Glomerular visceral epithelial cell (primary cell): Measurements from ENCODE around the gene FHDC1.
"Not testable (repeated sequence)": the region's sequence is repeated elsewhere in the genome, so short reads cannot be mapped to it uniquely, and the experiment has no call there.

Source experiments
- DNase-seq: peaks from one replicate; pipeline ENCODE4 v3.0.0-alpha.2; 2016; ENCODE audit errors: extremely low spot score

Gene FHDC1, protein sequence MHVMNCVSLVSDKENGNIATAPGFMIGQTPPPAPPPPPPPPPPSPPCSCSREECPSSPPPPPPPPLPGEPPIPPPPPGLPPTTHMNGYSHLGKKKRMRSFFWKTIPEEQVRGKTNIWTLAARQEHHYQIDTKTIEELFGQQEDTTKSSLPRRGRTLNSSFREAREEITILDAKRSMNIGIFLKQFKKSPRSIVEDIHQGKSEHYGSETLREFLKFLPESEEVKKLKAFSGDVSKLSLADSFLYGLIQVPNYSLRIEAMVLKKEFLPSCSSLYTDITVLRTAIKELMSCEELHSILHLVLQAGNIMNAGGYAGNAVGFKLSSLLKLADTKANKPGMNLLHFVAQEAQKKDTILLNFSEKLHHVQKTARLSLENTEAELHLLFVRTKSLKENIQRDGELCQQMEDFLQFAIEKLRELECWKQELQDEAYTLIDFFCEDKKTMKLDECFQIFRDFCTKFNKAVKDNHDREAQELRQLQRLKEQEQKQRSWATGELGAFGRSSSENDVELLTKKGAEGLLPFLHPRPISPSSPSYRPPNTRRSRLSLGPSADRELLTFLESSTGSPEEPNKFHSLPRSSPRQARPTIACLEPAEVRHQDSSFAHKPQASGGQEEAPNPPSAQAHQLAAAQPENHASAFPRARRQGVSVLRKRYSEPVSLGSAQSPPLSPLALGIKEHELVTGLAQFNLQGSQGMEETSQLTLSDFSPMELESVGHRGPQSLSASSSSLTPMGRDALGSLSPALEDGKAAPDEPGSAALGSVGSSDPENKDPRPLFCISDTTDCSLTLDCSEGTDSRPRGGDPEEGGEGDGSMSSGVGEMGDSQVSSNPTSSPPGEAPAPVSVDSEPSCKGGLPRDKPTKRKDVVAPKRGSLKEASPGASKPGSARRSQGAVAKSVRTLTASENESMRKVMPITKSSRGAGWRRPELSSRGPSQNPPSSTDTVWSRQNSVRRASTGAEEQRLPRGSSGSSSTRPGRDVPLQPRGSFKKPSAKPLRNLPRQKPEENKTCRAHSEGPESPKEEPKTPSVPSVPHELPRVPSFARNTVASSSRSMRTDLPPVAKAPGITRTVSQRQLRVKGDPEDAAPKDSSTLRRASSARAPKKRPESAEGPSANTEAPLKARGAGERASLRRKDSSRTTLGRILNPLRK

DNA sequence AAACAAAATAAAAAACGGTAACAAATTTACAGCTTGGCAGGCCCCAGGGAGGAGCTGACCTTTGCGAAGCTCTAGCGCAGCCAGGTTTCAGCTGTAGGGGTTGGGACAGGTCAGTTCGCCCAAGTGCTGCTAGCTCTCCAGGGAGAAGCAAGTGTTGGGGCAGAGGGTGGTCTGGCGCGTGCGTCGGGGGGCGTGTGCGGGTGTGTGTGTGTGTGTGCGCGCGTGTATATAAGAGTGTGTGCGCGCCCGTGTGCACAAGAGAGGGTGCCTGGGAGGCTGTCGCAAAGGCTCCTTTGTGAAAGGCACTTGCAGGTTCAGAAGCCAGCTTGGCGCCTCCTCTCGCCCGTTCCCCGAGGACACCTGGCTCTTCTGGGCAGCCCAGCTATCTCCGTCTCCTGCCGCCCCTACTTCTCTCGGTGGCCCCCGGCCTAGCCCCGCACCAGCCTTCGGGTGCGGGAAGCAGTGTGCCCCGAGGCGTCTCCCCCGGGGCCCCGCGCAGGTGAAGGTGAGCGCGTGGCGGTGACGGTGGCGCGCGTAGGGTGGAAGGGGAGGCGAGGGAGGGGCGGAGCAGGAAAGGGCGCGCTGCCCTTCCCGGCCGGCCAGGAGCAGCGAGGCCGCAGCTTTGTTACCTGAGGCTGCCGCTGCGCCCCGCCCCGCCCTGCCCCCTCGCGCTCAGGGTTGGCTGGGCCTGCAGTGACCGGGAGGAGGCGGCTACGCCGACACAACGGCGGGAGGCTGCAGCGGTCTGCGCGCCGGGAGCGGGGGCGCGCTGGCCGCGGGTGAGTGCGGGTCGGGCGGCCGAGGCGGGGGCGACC, at the start of gene FHDC1:
Gene FHDC1 (plus strand): TSS at position 693 of the 815 bp plus-strand sequence. CDS start 6,735 bp downstream, outside the sequence.
- peak; percentile 75 for DNase-seq

DNA sequence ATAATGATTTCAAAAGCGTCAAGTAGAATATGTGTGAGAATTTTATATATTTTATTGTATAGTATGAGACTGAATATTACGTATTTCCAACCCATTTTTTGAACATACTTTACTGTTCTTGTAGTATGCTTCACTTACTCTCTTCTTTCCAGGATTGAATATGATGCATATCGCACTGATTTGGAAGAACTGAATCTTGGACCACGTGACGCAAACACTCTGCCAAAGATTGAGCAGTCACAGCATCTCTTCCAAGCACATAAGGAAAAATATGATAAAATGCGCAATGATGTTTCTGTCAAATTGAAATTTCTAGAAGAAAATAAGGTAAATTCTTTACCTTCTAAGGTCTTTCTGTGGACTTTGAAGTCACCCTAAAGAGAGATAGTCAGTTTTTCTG, 48.1 kb upstream of the FHDC1 start:
- DNase-seq: no peak

DNA sequence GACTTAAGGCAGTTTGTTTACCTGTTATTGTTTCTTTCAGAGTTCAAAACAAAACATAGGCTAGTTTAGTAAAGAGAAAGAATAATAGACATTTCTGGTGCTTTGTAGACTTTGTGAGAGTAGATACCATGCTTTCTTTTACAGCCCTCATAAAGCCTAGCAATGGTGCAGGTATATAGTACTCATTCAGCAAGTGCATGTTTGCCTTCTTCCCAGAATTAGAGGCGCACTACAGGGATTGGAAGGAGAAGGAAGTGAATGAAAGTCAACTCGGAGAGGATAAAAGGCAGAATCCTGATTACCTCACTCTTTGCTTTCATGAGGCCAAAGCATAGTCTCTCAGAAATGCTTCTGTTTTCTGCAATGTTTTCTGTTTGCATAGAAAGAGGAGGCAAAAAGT, 43.1 kb upstream of the FHDC1 start:
- DNase-seq: no peak

DNA sequence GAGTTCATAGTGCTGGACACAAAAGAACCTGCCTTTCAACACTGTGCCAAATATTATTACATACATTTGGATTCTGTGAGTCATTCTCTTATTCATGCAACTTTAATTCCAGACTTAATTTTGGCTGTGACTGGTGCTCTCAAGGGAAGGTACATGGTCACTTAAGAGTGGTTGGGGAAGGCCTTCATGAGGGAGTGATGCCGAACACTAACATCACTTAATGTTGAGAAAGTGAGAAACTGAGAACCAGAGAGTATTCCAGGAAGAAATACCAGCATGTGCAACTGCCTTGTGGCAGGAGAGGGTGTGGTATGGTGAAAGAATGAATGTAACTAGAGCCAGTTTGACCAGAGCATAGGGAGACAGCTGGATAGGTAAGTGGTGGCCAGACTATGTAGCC, 41.5 kb upstream of the FHDC1 start:
- DNase-seq: peak; percentile 2

DNA sequence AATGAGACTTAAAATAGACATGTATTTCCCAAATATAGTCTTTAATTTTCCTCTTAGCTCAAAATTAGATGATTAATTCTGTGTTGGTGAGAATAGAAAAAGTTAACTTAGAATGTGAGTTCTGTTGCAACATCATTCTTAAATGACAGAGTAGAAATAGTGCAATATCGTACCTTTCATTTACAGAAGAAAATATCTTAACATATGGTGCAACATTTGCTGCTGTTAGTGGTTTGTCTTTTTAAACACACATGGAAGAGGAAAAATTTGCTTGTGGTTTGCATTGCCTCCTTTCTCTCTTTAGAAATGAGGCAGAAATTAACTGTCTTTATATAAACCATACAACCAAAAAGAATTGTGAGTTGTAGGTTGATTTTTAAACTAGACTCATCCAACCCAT, 39.3 kb upstream of the FHDC1 start:
- no peak for DNase-seq

DNA sequence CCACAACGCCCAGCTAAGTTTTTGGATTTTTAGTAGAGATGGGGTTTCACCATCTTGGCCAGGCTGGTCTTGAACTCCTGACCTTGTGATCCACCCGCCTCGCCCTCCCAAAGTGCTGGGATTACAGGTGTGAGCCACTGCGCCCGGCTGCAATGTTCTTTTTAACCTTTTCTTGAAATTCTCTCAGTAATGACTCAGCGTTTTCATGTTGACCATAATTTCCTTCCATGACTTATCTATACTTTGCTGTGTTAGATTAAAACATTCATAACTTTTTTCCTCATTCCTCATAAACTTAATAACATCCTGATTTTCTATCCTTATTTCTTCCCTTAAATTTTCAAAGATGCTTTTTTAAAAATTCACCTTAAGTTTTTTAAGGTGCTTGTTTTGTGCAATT, 38.0 kb upstream of the FHDC1 start:
- not testable (repeated sequence) for DNase-seq

DNA sequence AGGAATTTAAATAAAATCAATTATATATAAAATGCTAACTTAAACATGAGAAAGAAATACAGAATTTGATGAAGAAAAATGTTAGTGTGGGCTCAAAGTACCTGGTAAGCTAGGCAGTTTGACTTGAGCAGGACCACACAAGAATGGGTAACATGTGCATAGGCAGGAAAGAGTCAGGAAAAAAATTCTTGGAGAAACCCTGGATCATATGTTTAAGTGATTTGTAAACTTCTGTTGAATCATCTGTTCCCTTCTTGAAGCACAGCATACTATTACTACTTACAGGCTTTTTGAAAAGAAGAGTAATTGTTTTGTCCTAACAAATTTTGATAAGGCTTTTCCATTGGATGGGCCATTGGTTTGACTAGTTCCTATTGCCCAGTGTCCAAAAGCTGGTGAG, 37.5 kb upstream of the FHDC1 start:
- DNase-seq: no peak

DNA sequence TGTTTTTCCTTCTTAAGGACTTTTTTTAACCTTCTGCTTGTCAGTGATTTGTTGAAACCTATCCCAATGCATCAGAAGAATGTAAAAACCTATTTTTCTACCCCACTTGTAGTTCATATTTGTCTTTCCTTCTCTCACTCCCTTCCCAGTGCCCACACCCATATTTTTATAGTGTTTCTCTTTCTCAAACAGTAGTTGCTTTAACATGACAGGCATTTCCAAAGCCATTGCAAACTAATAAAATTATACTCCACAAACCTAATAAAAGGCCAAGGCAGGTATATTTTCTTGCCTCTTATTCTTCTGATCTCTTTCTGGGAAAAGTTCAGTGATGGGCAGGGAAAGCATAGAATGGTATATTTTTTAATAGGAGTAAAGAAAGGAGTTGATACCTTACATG, 35.7 kb upstream of the FHDC1 start:
- DNase-seq: no peak

DNA sequence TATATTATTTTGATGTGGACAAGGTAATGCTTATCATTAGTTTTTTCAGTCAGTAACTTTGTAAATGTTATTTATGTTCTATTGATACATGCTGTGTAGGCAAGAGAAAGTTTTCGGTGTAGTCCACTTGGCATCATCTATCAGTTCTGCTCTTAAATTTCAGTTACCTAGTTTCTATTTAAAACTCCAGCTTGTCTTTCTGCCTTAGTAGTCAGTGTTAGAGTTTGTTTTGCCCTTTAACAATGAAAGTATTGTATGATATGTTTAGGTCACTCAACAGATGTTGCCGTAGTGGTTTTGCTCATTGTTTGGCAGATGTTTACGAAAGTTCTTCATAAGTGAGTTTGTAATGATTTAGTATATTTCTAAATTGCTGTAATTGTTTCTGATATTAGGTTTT, 34.9 kb upstream of the FHDC1 start:
- no peak for DNase-seq

DNA sequence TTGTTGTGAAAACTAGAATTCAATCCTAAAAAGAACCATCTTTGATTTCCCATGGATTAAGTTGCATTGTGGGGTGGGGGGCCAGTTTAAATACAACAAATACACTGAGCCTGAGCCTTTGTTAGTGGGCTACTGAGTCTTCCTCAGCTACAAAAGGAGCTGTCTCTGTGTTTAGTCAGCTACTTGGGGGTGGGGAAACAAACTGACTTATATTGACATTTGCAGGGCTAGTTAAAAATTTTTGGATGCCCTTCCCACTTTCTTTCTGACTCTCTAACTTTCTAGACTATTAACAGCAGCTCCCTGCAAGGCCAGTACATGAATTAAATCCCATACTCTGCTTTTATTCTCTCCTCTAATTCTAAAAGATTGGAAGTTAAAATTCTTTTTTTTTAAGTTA, 32.5 kb upstream of the FHDC1 start:
- DNase-seq: no peak

DNA sequence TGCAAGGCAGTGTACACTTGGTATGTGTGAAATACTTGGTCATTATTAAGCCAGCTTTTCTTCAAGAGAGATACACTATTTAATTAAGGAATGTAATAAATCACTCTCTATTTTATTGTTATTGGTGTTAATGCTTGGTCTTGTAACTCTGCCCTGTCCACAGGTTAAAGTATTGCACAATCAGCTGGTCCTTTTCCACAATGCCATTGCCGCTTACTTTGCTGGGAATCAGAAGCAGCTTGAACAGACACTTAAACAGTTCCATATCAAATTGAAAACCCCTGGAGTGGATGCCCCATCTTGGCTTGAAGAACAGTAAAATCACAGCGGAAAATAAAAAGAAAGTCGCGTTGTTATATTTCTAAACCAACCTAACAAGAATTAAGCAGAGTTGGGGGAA, 26.2 kb upstream of the FHDC1 start:
- DNase-seq: no peak

DNA sequence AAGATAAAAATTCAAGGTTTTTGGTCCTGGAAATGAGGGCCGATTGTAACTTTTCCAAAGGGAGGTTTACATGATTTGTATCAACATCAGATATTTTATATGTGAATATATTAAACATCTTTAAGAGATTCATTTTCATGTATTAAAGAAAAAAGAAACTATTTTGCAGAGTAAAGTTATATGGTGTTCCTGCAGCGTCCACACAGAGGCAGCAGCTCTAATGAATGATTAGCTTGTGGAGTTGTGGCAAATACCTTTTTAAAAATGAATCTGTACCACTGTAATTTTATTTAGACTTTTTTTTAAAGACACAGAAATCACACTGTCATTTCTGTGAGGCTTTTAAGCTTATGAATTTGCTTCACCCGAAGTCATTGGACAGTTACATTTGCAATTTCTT, 25.6 kb upstream of the FHDC1 start:
- no peak for DNase-seq

DNA sequence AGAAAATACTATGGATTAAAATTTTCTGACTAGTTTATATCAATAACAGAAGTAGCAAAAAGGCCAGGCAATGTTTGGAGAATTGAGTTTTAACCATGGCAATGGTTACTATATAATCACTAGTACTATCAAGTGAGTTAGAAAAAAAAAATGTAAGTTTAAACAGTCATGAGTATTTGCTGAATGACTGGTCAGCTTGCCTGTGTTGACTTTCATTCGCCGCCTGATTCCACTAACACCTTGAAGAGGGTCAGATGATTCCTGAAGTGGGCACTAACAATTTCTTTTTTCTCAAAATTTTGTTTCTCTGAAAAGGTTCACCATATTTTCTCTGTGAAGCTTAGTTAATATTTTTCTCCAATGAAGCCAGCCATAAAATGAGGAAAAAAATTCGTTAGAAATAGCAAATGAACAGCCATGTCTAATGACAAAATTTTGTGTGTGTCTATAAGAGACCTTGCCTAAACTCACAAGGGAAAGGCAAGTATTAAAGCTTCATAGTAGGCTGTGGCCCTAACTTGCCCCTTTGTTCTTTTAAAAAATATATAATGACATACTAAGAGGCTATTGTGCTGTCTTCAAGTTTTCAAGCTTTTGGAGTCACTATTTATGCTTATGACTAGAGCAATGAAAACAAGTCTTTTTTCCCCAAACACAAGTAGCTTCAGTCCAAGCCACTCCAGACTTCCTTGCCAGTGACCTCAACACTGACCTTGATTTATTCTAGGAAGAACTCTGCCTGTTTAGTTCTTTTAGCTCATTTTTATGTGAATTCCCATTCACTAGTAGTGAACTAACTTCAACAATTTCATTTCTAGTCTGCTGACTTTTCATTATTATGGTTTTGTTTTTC, 18.4 kb upstream of the FHDC1 start:
- DNase-seq: no peak

DNA sequence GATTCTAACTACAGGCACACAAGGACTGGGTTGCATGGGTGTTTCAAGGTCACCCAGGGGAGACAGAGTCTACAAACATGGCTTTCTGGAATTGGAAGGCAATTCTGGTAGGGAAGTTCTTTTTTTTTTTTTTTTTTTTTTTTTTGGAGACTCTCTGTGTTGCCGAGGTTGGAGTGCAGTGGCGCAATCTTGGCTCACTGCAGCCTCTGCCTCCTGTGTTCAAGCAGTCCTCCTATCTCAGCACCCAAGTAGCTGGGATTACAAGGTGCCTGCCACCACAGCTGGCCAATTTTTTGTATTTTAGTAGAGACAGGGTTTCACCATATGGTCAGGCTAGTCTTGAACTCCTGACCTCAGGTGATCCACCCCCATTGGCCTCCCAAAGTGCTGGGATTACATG, 16.3 kb upstream of the FHDC1 start:
- DNase-seq: no peak

DNA sequence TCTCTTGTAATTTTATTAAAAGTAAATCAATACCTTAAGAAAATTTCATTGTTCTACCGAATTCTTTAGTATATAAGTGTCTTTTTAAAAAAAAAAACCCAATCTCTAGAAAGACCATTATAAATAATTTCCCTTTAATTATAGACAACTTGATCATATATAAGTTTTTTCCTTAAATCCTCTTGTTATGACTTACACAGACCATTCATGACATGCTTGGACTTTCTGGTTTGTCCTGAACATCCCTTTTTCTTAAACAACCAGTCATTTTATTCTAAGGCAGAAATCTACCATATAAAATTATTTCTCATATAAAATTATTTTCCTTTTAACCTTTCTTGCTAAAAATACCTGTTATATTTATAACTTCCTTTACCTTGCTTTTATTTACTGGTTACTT, 15.4 kb upstream of the FHDC1 start:
- DNase-seq: peak; percentile 24

DNA sequence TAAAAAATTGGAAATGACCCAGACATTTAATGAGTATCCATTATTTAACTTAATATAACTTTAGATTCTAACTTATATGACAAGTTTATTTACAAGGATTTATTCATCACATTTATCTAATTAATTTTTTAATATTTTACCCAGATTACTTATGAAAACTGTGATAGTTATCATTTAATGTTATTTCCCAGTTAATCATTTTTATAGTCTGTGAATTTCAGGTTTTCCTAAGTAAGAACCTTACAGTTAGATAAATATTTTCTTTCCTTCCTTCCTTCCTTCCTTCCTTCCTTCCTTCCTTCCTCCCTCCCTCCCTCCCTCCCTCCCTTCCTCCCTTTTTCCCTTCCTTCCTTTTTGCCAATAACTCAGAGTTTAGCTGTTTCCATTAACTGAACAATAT, 14.8 kb upstream of the FHDC1 start:
- no peak for DNase-seq

DNA sequence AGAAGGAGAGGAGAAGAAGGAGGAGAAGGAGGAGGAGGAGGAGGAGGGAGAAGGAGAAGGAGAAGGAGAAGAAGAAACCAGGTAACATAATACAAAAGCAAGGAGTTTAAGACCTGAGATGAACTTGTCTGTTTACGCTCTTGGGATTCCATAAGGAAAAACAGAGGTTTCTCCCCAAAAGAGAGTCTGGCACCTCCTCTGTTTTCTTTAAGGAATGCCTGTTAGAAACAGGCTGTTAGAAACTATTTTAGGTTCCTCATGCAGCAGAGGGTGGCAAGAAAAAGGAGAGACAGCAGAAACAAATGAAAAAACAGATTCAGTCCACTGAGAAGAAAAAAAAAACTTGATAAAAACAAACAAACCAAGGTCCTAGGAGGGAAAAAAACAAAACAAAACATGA, 10.3 kb upstream of the FHDC1 start:
- DNase-seq: no peak

DNA sequence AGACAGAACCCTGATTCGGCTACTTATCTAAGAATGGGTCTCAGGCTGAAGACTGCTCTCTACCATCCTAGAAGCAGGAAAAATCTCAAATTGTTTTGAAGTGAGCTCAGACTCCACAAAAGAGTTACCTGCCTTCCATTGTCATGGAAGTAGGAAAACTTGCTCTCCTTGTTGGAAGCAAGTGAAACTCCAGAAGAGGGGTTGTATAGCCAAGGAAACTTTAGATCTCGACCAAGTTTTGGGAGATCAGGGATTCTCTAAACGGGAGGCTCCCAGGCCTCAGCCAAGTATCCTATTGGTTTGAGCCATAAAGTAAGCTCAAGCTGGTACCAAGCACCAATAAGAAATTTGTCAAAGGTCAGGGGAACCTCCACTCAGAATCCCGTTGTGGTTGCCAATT, 9.2 kb upstream of the FHDC1 start:
- no peak for DNase-seq

DNA sequence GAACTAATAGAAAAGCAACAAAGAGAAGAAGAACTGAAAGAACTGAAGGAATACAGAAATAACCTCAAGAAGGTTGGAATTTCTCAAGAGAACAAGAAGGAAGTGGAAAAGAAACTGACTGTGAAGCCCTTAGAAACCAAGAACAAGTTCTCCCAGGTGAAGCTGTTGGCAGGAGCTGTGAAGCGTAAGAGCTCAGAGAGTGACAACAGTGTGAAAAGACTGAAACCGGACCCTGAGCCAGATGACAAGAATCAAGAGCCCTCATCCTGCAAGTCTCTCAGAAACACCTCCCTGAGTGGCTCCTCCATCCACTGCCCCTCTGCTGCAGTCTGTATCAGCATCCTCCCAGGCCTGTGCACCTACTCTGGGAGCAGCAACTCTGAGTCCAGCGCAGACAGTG, 8.4 kb upstream of the FHDC1 start:
- no peak for DNase-seq

DNA sequence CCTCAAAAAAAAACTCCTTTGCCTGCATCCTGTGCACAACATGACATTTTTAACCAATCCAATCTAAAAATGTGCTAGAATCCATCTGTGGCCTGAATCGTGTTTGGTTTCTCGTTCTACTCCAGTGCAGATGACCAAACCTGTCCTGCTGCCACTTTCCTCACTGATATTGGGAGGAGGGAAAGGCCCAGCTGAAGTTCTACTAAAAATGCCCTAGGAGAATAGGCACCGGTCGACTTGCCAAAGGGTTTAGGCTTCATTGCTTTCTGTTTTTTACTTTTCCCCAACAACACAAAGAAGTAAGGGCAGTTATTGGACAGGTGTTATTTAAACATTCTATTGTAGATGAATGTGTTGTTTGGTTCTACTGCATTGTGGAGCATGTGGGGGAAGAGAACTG, 7.8 kb upstream of the FHDC1 start:
- DNase-seq: no peak

DNA sequence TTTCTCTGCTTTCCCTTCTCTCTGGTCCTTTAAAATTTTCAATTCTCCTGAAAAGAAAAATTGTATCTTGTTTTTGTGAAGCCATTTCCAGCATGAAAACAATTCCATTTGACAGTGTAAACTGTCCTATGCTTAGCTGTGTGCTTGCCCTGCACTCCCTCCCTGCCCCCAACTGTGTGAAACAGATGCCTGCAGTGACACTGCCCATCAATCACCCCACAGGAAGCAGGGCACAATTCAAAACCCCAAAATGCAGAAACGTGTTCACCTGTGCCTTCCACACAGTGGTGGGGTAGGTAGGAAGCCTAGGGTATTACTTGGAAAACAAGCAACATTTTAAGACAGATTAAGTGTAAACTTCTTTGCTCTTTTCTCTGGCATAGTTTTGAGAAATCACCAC, 6.2 kb upstream of the FHDC1 start:
- DNase-seq: no peak
